ENCODE data around the gene SSUH2.

The SSUH2 gene

GRCh38 chr3:8642001-8642400 lies 2.6 kb downstream of the SSUH2 start:
- H2AFZ ChIP-seq: no peak overlapping the region
- H3K36me3 ChIP-seq (ENCODE audit: control insufficient read depth, insufficient read depth, low read length): no peaks in the 10 kb centered on the region
- H3K4me2 ChIP-seq (ENCODE audit: low read length): no peak overlapping the region
- no peak overlapping the region for H3K4me3 ChIP-seq (ENCODE audit: low read depth, low read length)
- no peaks in the 10 kb centered on the region for H3K27me3 ChIP-seq (ENCODE audit: control insufficient read depth, insufficient read depth, low read length)
- H3K9me3 ChIP-seq (ENCODE audit: control insufficient read depth, low read length): no peaks in the 10 kb centered on the region
- H3K27ac ChIP-seq: no peak overlapping the region
- H3K9ac ChIP-seq: no peak overlapping the region
- TF ChIP-seq, protein P1, sequence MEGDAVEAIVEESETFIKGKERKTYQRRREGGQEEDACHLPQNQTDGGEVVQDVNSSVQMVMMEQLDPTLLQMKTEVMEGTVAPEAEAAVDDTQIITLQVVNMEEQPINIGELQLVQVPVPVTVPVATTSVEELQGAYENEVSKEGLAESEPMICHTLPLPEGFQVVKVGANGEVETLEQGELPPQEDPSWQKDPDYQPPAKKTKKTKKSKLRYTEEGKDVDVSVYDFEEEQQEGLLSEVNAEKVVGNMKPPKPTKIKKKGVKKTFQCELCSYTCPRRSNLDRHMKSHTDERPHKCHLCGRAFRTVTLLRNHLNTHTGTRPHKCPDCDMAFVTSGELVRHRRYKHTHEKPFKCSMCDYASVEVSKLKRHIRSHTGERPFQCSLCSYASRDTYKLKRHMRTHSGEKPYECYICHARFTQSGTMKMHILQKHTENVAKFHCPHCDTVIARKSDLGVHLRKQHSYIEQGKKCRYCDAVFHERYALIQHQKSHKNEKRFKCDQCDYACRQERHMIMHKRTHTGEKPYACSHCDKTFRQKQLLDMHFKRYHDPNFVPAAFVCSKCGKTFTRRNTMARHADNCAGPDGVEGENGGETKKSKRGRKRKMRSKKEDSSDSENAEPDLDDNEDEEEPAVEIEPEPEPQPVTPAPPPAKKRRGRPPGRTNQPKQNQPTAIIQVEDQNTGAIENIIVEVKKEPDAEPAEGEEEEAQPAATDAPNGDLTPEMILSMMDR (IDR thresholded peaks at IDR 0.05): no peak
- H3K79me2 ChIP-seq: no peaks in the 10 kb centered on the region
- no peaks in the 10 kb centered on the region for H3K4me1 ChIP-seq

- Histone ChIP-seq H3K36me3 (ENCODE audit: control insufficient read depth, insufficient read depth, low read length) (no peaks in the 10 kb centered on the region), H3K79me2 (no peaks in the 10 kb centered on the region), H2AFZ (no peak overlapping the region), H3K9me3 (ENCODE audit: control insufficient read depth, low read length) (no peaks in the 10 kb centered on the region), H3K27ac (no peak overlapping the region), H3K9ac (no peak overlapping the region), H3K4me3 (ENCODE audit: low read depth, low read length) (no peak overlapping the region), H3K4me2 (ENCODE audit: low read length) (no peak overlapping the region), H3K27me3 (ENCODE audit: control insufficient read depth, insufficient read depth, low read length) (no peaks in the 10 kb centered on the region), H3K4me1 (no peaks in the 10 kb centered on the region)
- TF ChIP-seq, protein P1 (IDR thresholded peaks at IDR 0.05): no peak
Measured at GRCh38 chr3:8641472-8641871, 3.1 kb downstream of the SSUH2 start.

DNA sequence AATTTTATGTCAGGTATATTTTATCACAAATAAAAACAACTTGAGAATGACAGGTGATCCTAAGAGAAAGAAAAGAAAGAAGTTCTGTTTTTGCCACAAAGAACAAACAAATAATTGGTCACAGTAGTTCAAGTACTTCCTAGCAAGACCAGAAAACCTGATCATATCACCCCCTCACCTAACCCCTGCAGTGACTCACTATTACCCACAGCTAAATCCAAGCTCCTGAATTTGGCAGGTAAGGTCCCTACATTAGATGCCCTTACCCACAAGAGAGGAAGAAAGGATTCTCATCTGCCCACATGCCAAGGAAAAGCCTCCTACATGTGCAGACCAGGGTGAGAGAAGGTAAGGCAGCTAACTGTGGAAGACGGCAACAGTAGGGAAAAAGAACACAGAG lies 4.4 kb downstream of the SSUH2 start:
- no peak overlapping the region for H3K27ac ChIP-seq
- H2AFZ ChIP-seq: no peak overlapping the region
- H3K79me2 ChIP-seq: no peaks in the 10 kb centered on the region
- H3K9me3 ChIP-seq (ENCODE audit: control insufficient read depth, low read length): no peaks in the 10 kb centered on the region
- no peaks in the 10 kb centered on the region for H3K36me3 ChIP-seq (ENCODE audit: control insufficient read depth, insufficient read depth, low read length)
- no peaks in the 10 kb centered on the region for H3K4me1 ChIP-seq
- H3K27me3 ChIP-seq (ENCODE audit: control insufficient read depth, insufficient read depth, low read length): no peaks in the 10 kb centered on the region
- TF ChIP-seq, protein P1 (IDR thresholded peaks at IDR 0.05): no peak
- H3K9ac ChIP-seq: no peak overlapping the region
- no peak overlapping the region for H3K4me3 ChIP-seq (ENCODE audit: low read depth, low read length)
- no peak overlapping the region for H3K4me2 ChIP-seq (ENCODE audit: low read length)

DNA sequence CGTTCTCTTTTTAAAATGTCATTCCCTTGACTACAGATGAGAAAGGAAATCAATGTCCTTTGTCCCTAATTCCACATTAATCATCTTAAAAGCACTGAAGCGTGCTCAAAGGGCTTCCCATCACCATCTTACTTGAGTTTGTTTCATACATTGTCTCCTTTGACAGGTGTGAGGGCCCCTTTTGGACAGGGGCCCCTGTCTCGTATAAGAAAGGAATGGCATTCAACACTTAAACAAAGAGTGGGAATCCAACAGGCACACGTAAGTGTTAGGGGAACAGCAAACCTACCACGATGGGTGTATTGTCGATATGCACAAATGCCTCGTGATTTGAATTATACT lies 5.0 kb downstream of the SSUH2 start:
- no peaks in the 10 kb centered on the region for H3K4me1 ChIP-seq
- H3K36me3 ChIP-seq (ENCODE audit: control insufficient read depth, insufficient read depth, low read length): no peaks in the 10 kb centered on the region
- no peaks in the 10 kb centered on the region for H3K27me3 ChIP-seq (ENCODE audit: control insufficient read depth, insufficient read depth, low read length)

More for the DNA sequence above, 5.0 kb downstream of the SSUH2 start:
- Histone ChIP-seq H3K9ac (no peak overlapping the region), H3K27ac (no peak overlapping the region), H3K4me2 (ENCODE audit: low read length) (no peak overlapping the region), H3K9me3 (ENCODE audit: control insufficient read depth, low read length) (no peaks in the 10 kb centered on the region), H3K4me3 (ENCODE audit: low read depth, low read length) (no peak overlapping the region), H2AFZ (no peak overlapping the region), H3K79me2 (no peaks in the 10 kb centered on the region)
- TF ChIP-seq, protein P1 (IDR thresholded peaks at IDR 0.05): no peak
